BLaER1 (cell line): ENCODE measurements around the gene ZDHHC7.

Experiments
- H3K27ac ChIP-seq: shearing (Covaris generic); formaldehyde crosslinking; 2 replicates; pipeline ENCODE4 v1.8.1; 2022
- H3K27me3 ChIP-seq: shearing (Covaris generic); formaldehyde crosslinking; 2 replicates; pipeline ENCODE4 v1.8.1; 2022
- H3K36me3 ChIP-seq: shearing (Covaris generic); formaldehyde crosslinking; 2 replicates; pipeline ENCODE4 v1.8.1; 2022
- H3K4me1 ChIP-seq: shearing (Covaris generic); formaldehyde crosslinking; 2 replicates; pipeline ENCODE4 v1.8.1; 2022
- H3K4me2 ChIP-seq: shearing (Covaris generic); formaldehyde crosslinking; 2 replicates; pipeline ENCODE4 v1.8.1; 2022
- H3K4me3 ChIP-seq: shearing (Covaris generic); formaldehyde crosslinking; 2 replicates; pipeline ENCODE4 v1.8.1; 2022
- H3K9ac ChIP-seq: shearing (Covaris generic); formaldehyde crosslinking; 2 replicates; pipeline ENCODE4 v1.8.1; 2022
- H3K9me3 ChIP-seq: shearing (Covaris generic); formaldehyde crosslinking; 2 replicates; pipeline ENCODE4 v1.8.1; 2022
- H4K20me1 ChIP-seq: shearing (Covaris generic); formaldehyde crosslinking; 2 replicates; pipeline ENCODE4 v1.8.1; 2022
- Cebpa-rat ChIP-seq: shearing (Covaris generic); IDR thresholded peaks from 2 replicates; pipeline ENCODE4 v1.8.1; 2022

ZDHHC7 gene

DNA sequence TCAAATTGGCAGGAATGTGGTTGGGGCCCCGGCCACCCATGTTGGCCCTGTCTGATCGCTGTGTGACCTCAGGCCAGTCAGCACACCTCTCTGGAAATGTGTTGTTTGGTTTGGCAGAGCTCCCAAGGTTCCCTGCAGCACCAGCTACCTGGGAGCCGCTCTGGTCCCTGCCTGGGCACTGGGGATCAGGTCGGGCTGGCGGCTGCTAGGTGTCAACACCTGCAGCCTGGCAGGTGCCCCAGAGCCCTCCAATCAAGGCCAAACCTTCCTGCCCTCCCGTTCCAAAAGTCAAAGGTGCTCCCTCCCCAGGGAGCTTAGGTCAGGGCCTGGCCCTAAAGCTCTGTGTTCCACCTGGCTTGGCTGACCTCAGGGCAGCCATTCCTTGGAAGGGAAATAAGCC, 55.9 kb downstream of the ZDHHC7 start:
- TF ChIP-seq Cebpa-rat, result no peak
- Histone ChIP-seq H3K4me2 (no peak overlapping the region), H3K27ac (no peak overlapping the region)

DNA sequence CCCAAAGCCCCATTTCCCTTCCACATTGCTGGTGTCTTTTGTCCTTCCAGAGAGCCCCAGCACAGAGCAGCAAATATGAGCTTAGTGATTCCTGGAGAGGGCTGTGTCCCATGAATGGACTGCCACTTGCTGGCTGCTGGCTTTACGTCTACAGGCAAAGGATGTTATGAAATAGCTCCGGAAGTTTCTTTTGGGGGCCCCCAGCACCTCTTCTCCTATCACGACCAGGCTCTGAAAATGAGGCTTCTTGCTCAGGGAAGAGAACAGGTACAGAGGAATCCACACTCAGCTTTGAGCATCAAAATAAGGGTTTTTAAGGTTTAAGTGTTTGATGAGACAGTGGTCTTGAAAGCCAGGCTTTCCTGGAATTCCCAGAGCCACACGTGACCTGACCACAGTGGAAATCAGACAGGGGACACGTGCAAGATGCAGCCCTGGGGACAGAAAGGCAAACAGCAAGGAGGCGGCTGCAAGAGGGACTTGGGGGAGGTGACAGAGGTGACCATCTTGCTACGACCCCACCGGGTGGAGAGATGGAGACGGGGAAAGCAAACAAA, 58.1 kb downstream of the ZDHHC7 start:
- no peak for TF ChIP-seq Cebpa-rat
- H3K9ac ChIP-seq, result no peak overlapping the region
- no peak overlapping the region for H3K27ac ChIP-seq

More for the DNA sequence above, 55.9 kb downstream of the ZDHHC7 start:
- Histone ChIP-seq H3K9ac (no peak overlapping the region), H3K4me3 (no peak overlapping the region), H3K27me3 (peaks cover 11% of the 10 kb centered on the region; the same call in 1 of the 2 replicates), H4K20me1 (peaks cover 20% of the 10 kb centered on the region), H3K9me3 (no peaks in the 10 kb centered on the region), H3K36me3 (no peaks in the 10 kb centered on the region), H3K4me1 (peaks cover 20% of the 10 kb centered on the region)

DNA sequence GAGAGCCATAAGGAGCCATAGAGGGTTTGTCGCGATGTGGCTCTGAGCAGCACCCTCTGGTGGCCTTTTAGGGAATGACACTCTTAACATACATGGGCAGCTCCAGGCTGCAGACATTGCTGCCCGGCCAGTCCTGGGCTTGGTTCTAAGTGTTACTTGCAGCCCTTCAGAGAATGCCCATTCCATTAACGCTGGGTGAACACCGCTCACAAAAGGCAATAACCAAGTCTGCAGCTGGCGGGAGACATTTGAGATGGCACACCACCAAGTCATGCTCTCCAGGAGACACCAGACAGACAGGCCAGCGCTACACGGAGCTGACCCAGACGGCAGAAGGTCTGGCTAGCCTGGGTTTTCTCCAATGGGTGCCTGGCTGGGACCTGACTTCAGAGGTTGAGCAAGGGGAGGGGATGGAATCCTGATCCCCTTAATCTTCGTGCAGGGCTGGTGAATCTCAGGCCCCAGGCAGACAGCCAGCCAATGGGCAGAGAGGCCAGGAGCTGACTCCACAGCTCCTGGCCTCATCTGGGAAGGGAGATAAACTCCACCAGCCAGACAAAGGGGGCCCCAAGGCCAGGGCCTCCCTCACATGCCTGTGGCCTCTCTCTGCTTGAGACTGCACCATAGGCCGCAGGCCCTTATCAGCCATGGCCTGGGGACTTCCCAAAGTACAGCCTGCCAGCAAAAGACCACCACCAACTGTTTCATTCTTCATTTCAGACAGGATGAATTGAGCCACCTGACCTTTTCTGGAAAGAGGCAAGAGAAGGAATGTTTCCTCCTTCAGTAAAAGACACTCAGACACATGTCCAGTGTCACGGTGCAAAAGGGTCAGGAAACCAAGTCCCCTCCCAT, 58.8 kb downstream of the ZDHHC7 start:
- no peak for TF ChIP-seq Cebpa-rat
- no peak overlapping the region for H3K4me2 ChIP-seq
- no peak overlapping the region for H3K9ac ChIP-seq

More for the DNA sequence above, 58.1 kb downstream of the ZDHHC7 start:
- Histone ChIP-seq H3K27me3 (0 out of 2 replicates have a peak, but pooled peaks cover 3% of the 10 kb centered on the region), H3K4me3 (no peak overlapping the region), H3K4me2 (no peak overlapping the region), H3K4me1 (peaks cover 17% of the 10 kb centered on the region), H3K36me3 (no peaks in the 10 kb centered on the region), H4K20me1 (peaks cover 6% of the 10 kb centered on the region), H3K9me3 (no peaks in the 10 kb centered on the region)

DNA sequence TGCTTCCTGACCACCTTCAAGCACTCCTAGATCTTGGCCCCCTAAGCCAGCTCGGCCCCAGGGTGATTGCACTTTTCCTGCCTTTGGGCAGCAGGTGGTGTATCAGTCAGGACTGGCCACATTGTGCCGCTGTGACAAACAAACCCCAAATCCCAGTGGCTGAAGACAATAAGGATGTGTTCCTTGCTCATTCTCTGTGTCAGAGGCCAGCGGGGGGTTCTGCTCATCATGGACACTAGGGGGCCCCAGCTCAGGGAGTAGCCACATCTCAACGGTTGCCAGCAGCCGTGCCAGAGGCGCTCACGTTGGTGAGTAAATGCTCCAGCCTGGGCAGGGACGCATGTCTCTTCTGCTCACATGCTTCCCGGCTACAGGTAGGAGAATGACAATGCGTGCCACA, 60.4 kb downstream of the ZDHHC7 start:
- Histone ChIP-seq H3K4me3 (no peak overlapping the region), H4K20me1 (peaks cover 14% of the 10 kb centered on the region), H3K36me3 (no peaks in the 10 kb centered on the region), H3K9ac (no peak overlapping the region), H3K27ac (no peak overlapping the region), H3K27me3 (0 out of 2 replicates have a peak, but pooled peaks cover 3% of the 10 kb centered on the region), H3K9me3 (no peaks in the 10 kb centered on the region), H3K4me2 (no peak overlapping the region), H3K4me1 (peaks cover 37% of the 10 kb centered on the region)
- no peak for TF ChIP-seq Cebpa-rat

More for the DNA sequence above, 58.8 kb downstream of the ZDHHC7 start:
- Histone ChIP-seq H3K36me3 (no peaks in the 10 kb centered on the region), H3K4me1 (peaks cover 24% of the 10 kb centered on the region), H3K4me3 (no peak overlapping the region), H3K27ac (no peak overlapping the region), H3K9me3 (no peaks in the 10 kb centered on the region), H4K20me1 (peaks cover 13% of the 10 kb centered on the region), H3K27me3 (0 out of 2 replicates have a peak, but pooled peaks cover 3% of the 10 kb centered on the region)

GRCh38 chr16:84949772-84950436, 61.4 kb downstream of the ZDHHC7 start:
- no peak for TF ChIP-seq Cebpa-rat
- Histone ChIP-seq H3K9ac (no peak overlapping the region), H3K27me3 (0 out of 2 replicates have a peak, but pooled peaks cover 3% of the 10 kb centered on the region), H3K4me2 (peak overlapping the region; percentile 86; the same call in 1 of the 2 replicates), H3K27ac (no peak overlapping the region), H4K20me1 (peaks cover 14% of the 10 kb centered on the region), H3K4me1 (peaks cover 37% of the 10 kb centered on the region), H3K9me3 (no peaks in the 10 kb centered on the region), H3K4me3 (no peak overlapping the region), H3K36me3 (no peaks in the 10 kb centered on the region)

DNA sequence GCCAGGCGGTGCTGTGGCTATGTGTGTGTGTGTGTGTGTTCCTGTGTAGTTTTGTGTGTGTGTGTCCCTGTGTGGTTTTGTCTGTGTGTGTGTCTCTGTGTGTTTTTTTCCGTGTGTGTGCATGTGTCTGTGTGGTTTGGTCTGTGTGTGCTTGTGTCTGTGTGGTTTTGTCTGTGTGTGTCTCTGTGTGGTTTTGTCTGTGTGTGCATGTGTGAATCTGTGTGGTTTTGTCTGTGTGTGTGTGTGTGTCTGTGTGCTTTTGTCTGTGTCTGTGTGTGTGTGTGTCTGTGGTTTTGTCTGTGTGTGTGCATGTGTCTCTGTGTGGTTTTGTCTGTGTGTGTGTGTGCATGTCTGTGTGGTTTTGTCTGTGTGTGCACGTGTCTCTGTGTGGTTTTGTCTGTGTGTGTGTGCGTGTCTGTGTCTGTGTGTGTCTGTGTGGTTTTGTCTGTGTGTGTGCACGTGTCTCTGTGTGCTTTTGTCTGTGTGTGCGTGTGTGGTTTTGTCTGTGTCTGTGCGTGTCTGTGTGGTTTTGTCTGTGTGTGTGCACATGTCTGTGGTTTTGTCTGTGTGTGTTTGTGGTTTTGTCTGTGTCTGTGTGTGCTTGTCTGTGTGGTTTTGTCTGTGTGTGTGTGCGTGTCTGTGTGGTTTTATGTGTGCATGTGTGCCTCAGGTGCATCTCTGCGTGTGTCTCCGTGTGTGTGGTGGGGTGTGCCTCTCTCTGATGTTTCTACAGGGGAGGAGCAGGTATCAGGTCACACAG, 62.3 kb downstream of the ZDHHC7 start:
- Histone ChIP-seq H4K20me1 (peaks cover 14% of the 10 kb centered on the region), H3K27me3 (0 out of 2 replicates have a peak, but pooled peaks cover 3% of the 10 kb centered on the region), H3K36me3 (no peaks in the 10 kb centered on the region), H3K4me2 (peak overlapping the region; percentile 86), H3K27ac (no peak overlapping the region), H3K4me1 (peaks cover 37% of the 10 kb centered on the region), H3K9ac (no peak overlapping the region), H3K9me3 (no peaks in the 10 kb centered on the region), H3K4me3 (no peak overlapping the region)
- no peak for TF ChIP-seq Cebpa-rat

DNA sequence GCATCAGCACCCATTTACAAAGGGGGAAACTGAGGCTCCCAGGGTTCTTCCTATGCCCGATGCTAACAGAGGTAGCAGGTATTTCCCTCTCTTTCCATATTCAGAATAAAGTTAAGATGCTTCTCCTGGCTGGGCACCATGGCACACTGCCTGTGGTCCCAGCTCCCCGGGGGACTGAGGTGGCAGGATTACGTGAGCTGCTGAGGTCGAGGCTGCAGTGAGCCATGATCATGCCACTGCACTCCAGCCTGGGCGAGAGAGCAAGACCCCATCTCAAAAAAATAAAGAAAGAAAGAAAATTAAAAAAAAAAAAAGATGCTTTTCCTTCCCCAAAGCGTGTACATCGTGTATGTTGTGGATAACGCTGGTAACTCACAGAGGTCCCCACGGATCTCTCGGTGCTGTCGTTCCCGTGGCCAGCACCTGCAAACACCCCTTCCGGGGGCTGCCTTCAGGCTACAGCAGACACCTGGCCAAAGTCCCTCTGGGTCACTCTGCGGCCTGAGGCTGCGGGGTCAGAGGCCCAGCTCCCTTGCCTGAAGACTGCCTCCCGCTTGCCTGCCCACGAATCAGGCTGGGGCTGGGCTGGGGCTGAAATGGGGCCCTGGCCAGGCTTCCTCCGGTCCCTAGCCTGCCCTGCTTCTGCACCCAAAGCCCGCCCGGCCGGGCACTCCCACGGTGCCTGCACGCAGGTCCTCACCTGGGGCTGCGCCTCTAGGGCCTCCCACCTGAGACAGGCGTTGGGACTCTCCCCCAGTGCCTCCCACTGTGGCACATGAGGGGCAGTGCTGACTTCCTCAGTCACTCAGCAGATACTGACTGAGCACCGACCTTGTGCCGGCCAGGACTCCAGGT, 63.1 kb downstream of the ZDHHC7 start:
- H3K4me3 ChIP-seq, result no peak overlapping the region
- H3K36me3 ChIP-seq, result no peaks in the 10 kb centered on the region
- 0 out of 2 replicates have a peak, but pooled peaks cover 3% of the 10 kb centered on the region for H3K27me3 ChIP-seq
- H3K4me2 ChIP-seq, result peak overlapping the region; percentile 86
- peaks cover under 1% of the 10 kb centered on the region; the same call in 1 of the 2 replicates for H3K9me3 ChIP-seq
- no peak overlapping the region for H3K27ac ChIP-seq
- peaks cover 14% of the 10 kb centered on the region for H4K20me1 ChIP-seq
- no peak for TF ChIP-seq Cebpa-rat
- peaks cover 37% of the 10 kb centered on the region for H3K4me1 ChIP-seq
- no peak overlapping the region for H3K9ac ChIP-seq

GRCh38 chr16:84947022-84947421, 64.3 kb downstream of the ZDHHC7 start:
- H3K4me2 ChIP-seq, result peak overlapping the region; percentile 86
- peaks cover 37% of the 10 kb centered on the region for H3K4me1 ChIP-seq
- no peaks in the 10 kb centered on the region for H3K36me3 ChIP-seq
- peaks cover 8% of the 10 kb centered on the region; the same call in 1 of the 2 replicates for H3K9me3 ChIP-seq
- 0 out of 2 replicates have a peak, but pooled peaks cover 3% of the 10 kb centered on the region for H3K27me3 ChIP-seq
- H3K4me3 ChIP-seq, result no peak overlapping the region
- no peak for TF ChIP-seq Cebpa-rat
- no peak overlapping the region for H3K9ac ChIP-seq
- peaks cover 14% of the 10 kb centered on the region for H4K20me1 ChIP-seq
- H3K27ac ChIP-seq, result no peak overlapping the region
